Panc1 (cell line): Measurements from ENCODE around the gene MSI2. TPM values are rescaled to one million over a fixed set of nuclear protein-coding genes. Genes with fewer than 3 reads are reported as not detected.

ENCODE experiments used
- ATAC-seq: fragments of 200-7000 bp; cut with Tn5 transposase; 2 replicates; pipeline ENCODE4 v1.9.1; 2020; ENCODE audit warnings: mild to moderate bottlenecking, moderate library complexity
- BruUV-seq: library from RNA; stranded (reverse); fragments of 400-500 nt; replicated peaks from 2 replicates; lab custom pipeline; 2021; lab: Mats Ljungman, UMichigan
- CTCF ChIA-PET: fragments of 300-600 bp; sonication (Branson Sonifier 250); formaldehyde crosslinking; loops from one replicate; lab custom pipeline; 2022; ENCODE audit warnings: antibody characterized with exemption; lab: Charles Lee
- POLR2A ChIA-PET: fragments of 300-600 bp; sonication (Branson Sonifier 250); formaldehyde crosslinking; loops from one replicate; lab custom pipeline; 2022; ENCODE audit warnings: antibody characterized with exemption; lab: Charles Lee
- DNase-seq: peaks from one replicate; pipeline ENCODE4 v3.0.0-alpha.2; 2010; ENCODE audit warnings: low read depth, low spot score
- H3K27ac ChIP-seq: 2 replicates; pipeline ENCODE4 v1.5.1; 2011; ENCODE audit warnings: mild to moderate bottlenecking, low read length, inconsistent platforms
- H3K27me3 ChIP-seq: fragments of 200-500 bp; sonication (Bioruptor generic); 2 replicates; pipeline ENCODE4 v1.6.0; 2014; ENCODE audit warnings: low read length, inconsistent platforms; ENCODE audit not compliant: control insufficient read depth, insufficient read depth
- H3K36me3 ChIP-seq: fragments of 200-500 bp; sonication (Bioruptor generic); 2 replicates; pipeline ENCODE4 v1.5.1; 2014; ENCODE audit warnings: inconsistent platforms, mild to moderate bottlenecking, low read length, moderate library complexity; ENCODE audit not compliant: control insufficient read depth, insufficient read depth
- H3K4me1 ChIP-seq: 2 replicates; pipeline ENCODE4 v1.5.1; 2011; ENCODE audit warnings: inconsistent platforms, mild to moderate bottlenecking, low read length, moderate library complexity; ENCODE audit not compliant: control insufficient read depth, insufficient read depth
- H3K4me3 ChIP-seq, 2 experiments: 2 replicates each; pipeline ENCODE4 v1.5.1; 2011 to 2012; ENCODE audit warnings: low read depth in 2 of 2, low read length in 2 of 2, mild to moderate bottlenecking in 2 of 2, inconsistent platforms in 1 of 2, moderate library complexity in 1 of 2
- H3K9me3 ChIP-seq: fragments of 200-500 bp; sonication (Bioruptor generic); 2 replicates; pipeline ENCODE4 v1.5.1; 2014; ENCODE audit warnings: low read depth, mild to moderate bottlenecking, inconsistent platforms, low read length, moderate library complexity; ENCODE audit not compliant: control insufficient read depth, insufficient read depth
- CTCF ChIP-seq: fragments of 450-650 bp; IDR thresholded peaks from 2 replicates; pipeline ENCODE4 v1.5.1; 2017; ENCODE audit warnings: mild to moderate bottlenecking
- POLR2AphosphoS5 ChIP-seq: IDR thresholded peaks from 2 replicates; pipeline ENCODE4 v1.6.1; 2012; ENCODE audit warnings: mild to moderate bottlenecking, low read depth, low read length, moderate library complexity
- REST ChIP-seq, 2 experiments: IDR thresholded peaks; 2 replicates each; pipeline ENCODE4 v1.6.1; 2011 to 2012; ENCODE audit warnings: low read depth in 2 of 2, control low read depth in 1 of 2, low read length in 1 of 2, mild to moderate bottlenecking in 1 of 2, moderate library complexity in 1 of 2; ENCODE audit not compliant: insufficient read depth in 1 of 2
- SIN3A ChIP-seq: IDR thresholded peaks from 2 replicates; pipeline ENCODE4 v1.6.1; 2012; ENCODE audit warnings: low read depth, mild to moderate bottlenecking, low read length, moderate library complexity, borderline replicate concordance; ENCODE audit not compliant: insufficient read depth
- TCF7L2 ChIP-seq: IDR thresholded peaks from 2 replicates; pipeline ENCODE4 v1.6.1; 2011; ENCODE audit warnings: mild to moderate bottlenecking, low read depth, low read length, inconsistent platforms
- in situ Hi-C: cut with HindIII; loops from 2 replicates; pipeline ENCODE4 v1.10.0; 2016; ENCODE audit warnings: low sequenced_read_pairs, low pct_unique_long_range_greater_than_20kb
- intact Hi-C: fragments of 100-400 bp; cut with micrococcal nuclease; formaldehyde crosslinking; loops from one replicate; pipeline ENCODE4 v1.10.0; 2022; ENCODE audit not compliant: unreplicated experiment
- total RNA-seq: library from RNA; stranded (reverse); gene quantifications from one replicate; pipeline ENCODE4 v1.2.1, GENCODE V29; 2021; ENCODE audit not compliant: unreplicated experiment

The MSI2 gene
- total RNA-seq, 1 experiment from 2014 or later = 38.5 TPM

- H3K4me1 ChIP-seq = no peaks in the 10 kb centered on the region
- no peak for TF ChIP-seq CTCF
- TF ChIP-seq POLR2AphosphoS5 = no peak
- TF ChIP-seq REST (IDR thresholded peaks at IDR 0.05; ENCODE audit: insufficient read depth in 1 of 2, low read depth in 2 of 2, low read length in 1 of 2) = no peak
- no peak for TF ChIP-seq TCF7L2
- no peak for TF ChIP-seq SIN3A
Observed at GRCh38 chr17:57528058-57528451, 271.7 kb downstream of the MSI2 start.

GRCh38 chr17:57530026-57530425 lies 273.7 kb downstream of the MSI2 start:
- ChIA-PET POLR2A (no interaction called here), CTCF (no interaction called here)
- no TSS peak for BruUV-seq
- no peak overlapping the region for H3K27ac ChIP-seq
- no peaks in the 10 kb centered on the region for H3K36me3 ChIP-seq
- intact Hi-C loops = no loop called here
- no peak for ATAC-seq
- no peaks in the 10 kb centered on the region for H3K4me1 ChIP-seq
- in situ Hi-C loops = no loop called here
- TF ChIP-seq POLR2AphosphoS5 = no peak
- no peak for TF ChIP-seq REST (IDR thresholded peaks at IDR 0.05; ENCODE audit: insufficient read depth in 1 of 2, low read depth in 2 of 2, low read length in 1 of 2)
- no peak for TF ChIP-seq SIN3A
- TF ChIP-seq TCF7L2 = no peak
- no peak for TF ChIP-seq CTCF
- H3K27me3 ChIP-seq = no peaks in the 10 kb centered on the region
- H3K4me3 ChIP-seq = no peak overlapping the region
- DNase-seq = no peak
- no peaks in the 10 kb centered on the region for H3K9me3 ChIP-seq

More at GRCh38 chr17:57528058-57528451, 271.7 kb downstream of the MSI2 start:
- in situ Hi-C loops (no loop called here), intact Hi-C loops (no loop called here)
- BruUV-seq = no TSS peak
- H3K4me3 ChIP-seq = no peak overlapping the region
- ATAC-seq (no peak), DNase-seq (no peak)
- ChIA-PET CTCF (no interaction called here), POLR2A (interaction anchor here (0.6 to 0.7 kb wide), 2 partner anchors 9 to 236 kb away, joined by 3 read pairs; no protein-coding TSS in a partner anchor)
- no peaks in the 10 kb centered on the region for H3K9me3 ChIP-seq
- H3K36me3 ChIP-seq = no peaks in the 10 kb centered on the region
- H3K27me3 ChIP-seq = no peaks in the 10 kb centered on the region
- H3K27ac ChIP-seq = no peak overlapping the region
